Ectodermal cell (in vitro differentiated cells): ENCODE measurements around the gene ADAM19.

Experiments
- H3K27ac ChIP-seq: 2 replicates; pipeline ENCODE4 v1.7.0; 2013; ENCODE audit warnings: mild to moderate bottlenecking, low read depth, low read length; ENCODE audit not compliant: insufficient read depth, poor library complexity, severe bottlenecking
- H3K27me3 ChIP-seq: 2 replicates; pipeline ENCODE4 v1.7.0; 2013; ENCODE audit warnings: mild to moderate bottlenecking, low read length; ENCODE audit not compliant: insufficient read depth, control insufficient read depth, poor library complexity, severe bottlenecking
- H3K36me3 ChIP-seq: one replicate; pipeline ENCODE4 v1.7.0; 2013; ENCODE audit warnings: low read length; ENCODE audit not compliant: control insufficient read depth, insufficient read depth
- H3K4me1 ChIP-seq: one replicate; pipeline ENCODE4 v1.7.0; 2013; ENCODE audit warnings: low read length; ENCODE audit not compliant: control insufficient read depth, insufficient read depth
- H3K4me3 ChIP-seq: 2 replicates; pipeline ENCODE4 v1.7.0; 2013; ENCODE audit warnings: low read depth, low read length, control low read depth; ENCODE audit not compliant: insufficient read depth
- H3K9me3 ChIP-seq: 2 replicates; pipeline ENCODE4 v1.7.0; 2013; ENCODE audit warnings: mild to moderate bottlenecking, low read length, moderate library complexity; ENCODE audit not compliant: control insufficient read depth
- WGBS, 2 experiments: methylation state at CpG; one replicate each; pipeline ENCODE4 v1.1.7; 2013; ENCODE audit warnings: missing lambda C conversion rate in 2 of 2; 5-methylcytosine and 5-hydroxymethylcytosine counted together

ADAM19 gene

GRCh38 chr5:157475432-157475831 lies 100.1 kb downstream of the ADAM19 start:
- Histone ChIP-seq H3K36me3 (no peaks in the 10 kb centered on the region), H3K4me3 (no peak overlapping the region), H3K9me3 (no peaks in the 10 kb centered on the region), H3K27me3 (no peaks in the 10 kb centered on the region), H3K27ac (no peak overlapping the region), H3K4me1 (no peaks in the 10 kb centered on the region)
- WGBS, 2 experiments = 94 to 100% methylated on average over 3 of the region's 3 CpGs

GRCh38 chr5:157473383-157474320 lies 101.9 kb downstream of the ADAM19 start:
- 90 to 94% methylated on average over 7 of the region's 7 CpGs for WGBS, 2 experiments
- Histone ChIP-seq H3K27me3 (no peaks in the 10 kb centered on the region), H3K36me3 (no peaks in the 10 kb centered on the region), H3K27ac (no peak overlapping the region), H3K9me3 (no peaks in the 10 kb centered on the region), H3K4me1 (no peaks in the 10 kb centered on the region), H3K4me3 (no peak overlapping the region)

- Histone ChIP-seq H3K27me3 (no peaks in the 10 kb centered on the region), H3K9me3 (no peaks in the 10 kb centered on the region), H3K27ac (no peak overlapping the region), H3K4me3 (no peak overlapping the region), H3K36me3 (no peaks in the 10 kb centered on the region), H3K4me1 (no peaks in the 10 kb centered on the region)
- WGBS, 2 experiments = 94 to 100% methylated on average over 1 of the region's 1 CpG
These were observed 103.9 kb downstream of the ADAM19 start for GRCh38 chr5:157471709-157472108.

DNA sequence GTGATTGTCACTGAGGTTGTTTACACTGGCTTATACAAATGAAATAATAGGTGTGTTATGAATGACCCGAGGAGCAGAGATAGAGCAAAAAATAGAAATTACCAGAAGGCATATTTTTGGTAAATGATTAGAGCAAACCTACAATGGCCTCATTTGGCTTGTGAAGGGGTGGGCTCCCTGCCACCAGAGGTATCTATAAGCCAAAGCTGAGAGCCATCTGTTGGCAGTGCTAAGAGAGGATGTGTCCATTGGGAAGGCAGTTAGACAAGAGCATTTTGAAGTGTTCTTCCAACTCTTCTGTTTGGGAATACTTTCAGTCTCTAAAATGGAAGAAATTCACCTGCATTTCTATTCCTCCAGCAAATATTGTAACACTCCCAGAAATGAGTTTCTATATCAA lies 104.9 kb downstream of the ADAM19 start:
- no peaks in the 10 kb centered on the region for H3K4me1 ChIP-seq
- H3K36me3 ChIP-seq = no peaks in the 10 kb centered on the region
- H3K9me3 ChIP-seq = no peaks in the 10 kb centered on the region
- WGBS, 2 experiments = 88 to 100% methylated on average over 1 of the region's 1 CpG
- H3K4me3 ChIP-seq = no peak overlapping the region
- H3K27me3 ChIP-seq = no peaks in the 10 kb centered on the region
- no peak overlapping the region for H3K27ac ChIP-seq

- no peaks in the 10 kb centered on the region for H3K36me3 ChIP-seq
- no peak overlapping the region for H3K27ac ChIP-seq
- no peaks in the 10 kb centered on the region for H3K4me1 ChIP-seq
- 92 to 93% methylated on average over 7 of the region's 7 CpGs for WGBS, 2 experiments
- H3K27me3 ChIP-seq = no peaks in the 10 kb centered on the region
- no peaks in the 10 kb centered on the region for H3K9me3 ChIP-seq
- H3K4me3 ChIP-seq = no peak overlapping the region
These were observed 105.9 kb downstream of the ADAM19 start for GRCh38 chr5:157469687-157470086.

- Histone ChIP-seq H3K4me3 (no peak overlapping the region), H3K36me3 (no peaks in the 10 kb centered on the region), H3K4me1 (no peaks in the 10 kb centered on the region), H3K27me3 (no peaks in the 10 kb centered on the region), H3K27ac (no peak overlapping the region), H3K9me3 (no peaks in the 10 kb centered on the region)
- 95 to 97% methylated on average over 7 of the region's 7 CpGs for WGBS, 2 experiments
These were observed 106.5 kb downstream of the ADAM19 start for GRCh38 chr5:157469073-157469472.

GRCh38 chr5:157468293-157468965 lies 107.1 kb downstream of the ADAM19 start:
- Histone ChIP-seq H3K4me3 (no peak overlapping the region), H3K36me3 (no peaks in the 10 kb centered on the region), H3K9me3 (no peaks in the 10 kb centered on the region), H3K4me1 (no peaks in the 10 kb centered on the region), H3K27me3 (no peaks in the 10 kb centered on the region), H3K27ac (no peak overlapping the region)
- WGBS, 2 experiments = 94 to 95% methylated on average over 13 of the region's 13 CpGs

DNA sequence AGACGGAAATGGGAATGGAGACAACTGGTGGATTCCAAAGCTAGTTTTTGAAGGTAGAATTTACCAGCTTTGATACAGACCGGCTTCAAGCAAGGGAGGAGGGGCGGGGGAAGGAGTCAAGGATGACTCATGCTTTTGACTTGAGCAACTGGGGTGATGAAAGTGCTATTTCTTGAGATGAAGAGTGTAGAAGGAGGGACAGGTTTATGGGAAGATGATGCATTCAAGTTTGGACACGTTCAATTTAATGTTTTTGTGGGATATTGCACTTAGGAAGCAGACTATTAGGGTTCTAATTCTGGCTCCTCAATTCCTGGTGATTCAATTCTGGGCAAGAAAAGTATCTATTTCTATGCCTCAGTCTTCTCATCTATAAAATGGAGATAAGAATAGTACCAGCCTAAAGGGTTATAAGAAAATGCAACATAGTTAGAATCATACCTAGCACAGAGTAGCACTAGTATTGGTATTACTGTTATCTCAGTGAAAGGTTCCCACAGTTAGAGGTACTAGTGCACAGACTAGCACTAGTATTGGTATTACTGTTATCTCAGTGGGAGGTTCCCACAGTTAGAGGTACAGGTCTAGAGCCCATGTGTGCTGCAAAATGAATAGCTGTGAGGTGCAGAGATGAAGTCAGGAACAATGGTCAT lies 110.9 kb downstream of the ADAM19 start:
- Histone ChIP-seq H3K4me1 (no peaks in the 10 kb centered on the region), H3K4me3 (no peak overlapping the region), H3K36me3 (no peaks in the 10 kb centered on the region), H3K27ac (no peak overlapping the region), H3K27me3 (peaks cover 25% of the 10 kb centered on the region), H3K9me3 (no peaks in the 10 kb centered on the region)
- 22 to 27% methylated on average over 4 of the region's 4 CpGs for WGBS, 2 experiments

DNA sequence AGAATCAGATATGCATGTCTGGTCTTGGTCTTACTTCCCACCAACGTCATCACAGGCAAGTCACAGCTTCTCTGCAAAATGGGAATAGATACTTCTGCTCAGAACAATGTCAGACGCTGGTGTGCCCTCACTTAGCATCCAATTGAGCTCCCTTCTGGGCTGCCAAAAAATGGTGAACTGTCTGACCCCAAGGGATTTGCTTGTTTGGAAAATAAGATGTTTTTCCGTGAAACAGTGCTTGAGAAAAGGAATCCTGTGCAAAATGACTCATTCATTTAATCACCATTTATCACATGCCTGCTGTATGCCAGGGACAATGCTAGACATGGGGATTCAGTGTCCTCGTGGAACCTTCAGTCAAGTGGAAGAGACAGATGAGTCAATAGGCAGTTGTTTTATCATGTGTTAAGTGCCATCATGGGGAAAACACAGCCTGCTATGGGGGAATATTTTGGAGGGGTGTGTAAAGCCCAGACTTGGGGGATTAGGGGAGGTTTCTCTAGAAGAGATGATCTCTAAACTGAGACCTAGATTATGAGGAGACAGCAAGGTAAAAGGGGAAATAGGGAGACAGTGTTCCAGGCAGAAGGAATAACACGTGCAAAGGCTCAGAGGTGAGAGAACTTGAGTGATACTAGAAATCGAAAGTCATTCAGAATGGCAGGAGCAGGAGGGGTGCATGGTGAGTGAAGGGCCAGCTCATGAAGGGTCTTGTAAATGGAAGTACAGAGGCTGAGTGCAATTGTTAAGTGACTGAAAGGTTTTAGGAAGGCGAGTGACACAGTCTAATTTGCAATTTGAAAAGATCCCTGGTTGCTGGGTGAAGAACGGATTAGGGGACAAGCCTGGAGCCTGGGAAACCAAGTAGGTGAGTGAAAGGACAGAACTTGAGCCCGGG lies 111.7 kb downstream of the ADAM19 start:
- no peak overlapping the region for H3K27ac ChIP-seq
- no peak overlapping the region for H3K4me3 ChIP-seq
- 59 to 61% methylated on average over 9 of the region's 9 CpGs for WGBS, 2 experiments
- H3K4me1 ChIP-seq = no peaks in the 10 kb centered on the region
- no peaks in the 10 kb centered on the region for H3K36me3 ChIP-seq
- H3K27me3 ChIP-seq = peaks cover 33% of the 10 kb centered on the region
- no peaks in the 10 kb centered on the region for H3K9me3 ChIP-seq
